K562 (cell line): Measurements from ENCODE around the gene XPNPEP3.

ENCODE experiments used
- CBX1 ChIP-seq: sonication (generic); IDR thresholded peaks from 2 replicates; pipeline ENCODE4 v1.6.1; 2016; ENCODE audit warnings: antibody characterized with exemption, low read depth, mild to moderate bottlenecking
- KDM1A ChIP-seq, 2 experiments: fragments of 450-650 bp; IDR thresholded peaks; 2 replicates each; pipeline ENCODE4 v1.6.1; 2016; ENCODE audit warnings: mild to moderate bottlenecking in 2 of 2
- PCBP2 ChIP-seq: fragments of 200-400 bp; formaldehyde crosslinking; IDR thresholded peaks from 2 replicates; pipeline ENCODE4 v1.6.1; 2018; ENCODE audit warnings: low read length, low read depth, mild to moderate bottlenecking, moderate library complexity; ENCODE audit not compliant: poor library complexity, severe bottlenecking
- TF ChIP-seq, protein P1 (sequence below): fragments of 250-450 bp; sonication (Bioruptor Pico); IDR thresholded peaks from 2 replicates; pipeline ENCODE4 v1.4.0; 2020; ENCODE audit warnings: mild to moderate bottlenecking
- TF ChIP-seq, protein P2 (sequence below), 3 experiments: IDR thresholded peaks in 2 of 3; conservative IDR thresholded peaks in 1 of 3; 2 replicates each; pipeline ENCODE4 v1.5.1; 2011 to 2012; ENCODE audit warnings: low read length in 3 of 3, mild to moderate bottlenecking in 3 of 3, control low read depth in 2 of 3, improper control_type of control experiment in 1 of 3, inconsistent platforms in 1 of 3, low read depth in 1 of 3, mixed read lengths in 1 of 3, moderate library complexity in 1 of 3; ENCODE audit not compliant: insufficient read depth in 2 of 3

DNA sequence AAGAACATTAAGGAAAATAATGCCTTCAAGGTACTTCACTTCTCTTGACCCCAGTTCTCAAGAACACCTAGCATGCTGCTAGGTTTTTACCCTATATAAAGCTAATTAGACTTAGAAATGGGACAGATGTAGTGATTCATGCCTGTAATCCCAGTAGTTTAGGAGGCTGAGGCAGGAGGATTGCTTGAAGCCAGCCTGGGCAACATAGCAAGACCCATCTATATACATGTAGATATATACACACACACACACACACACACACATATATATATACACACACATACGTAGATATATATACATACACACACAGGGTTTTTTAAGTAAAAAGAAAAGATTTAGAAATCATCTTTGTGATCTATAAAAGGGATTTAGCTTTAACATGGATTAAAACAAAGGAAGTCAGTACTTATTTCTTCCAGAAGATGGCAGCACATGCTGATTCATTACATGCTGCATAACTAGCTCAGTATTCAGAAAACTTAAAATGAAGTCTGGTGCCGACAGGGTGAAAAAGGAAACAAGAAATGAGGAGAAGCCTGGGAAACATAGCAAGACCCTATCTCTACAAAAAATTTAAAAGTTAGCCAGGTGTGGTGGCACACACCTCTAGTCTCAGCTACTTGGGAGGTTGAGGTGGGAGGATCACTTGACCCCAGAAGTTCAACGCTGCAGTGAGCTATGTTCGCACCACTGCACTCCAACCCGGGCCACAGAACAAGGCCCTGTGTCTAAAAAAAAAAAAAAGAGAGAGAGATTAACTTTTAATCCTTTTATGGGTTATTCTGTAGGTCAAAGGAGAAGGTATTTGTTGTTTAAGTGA is 65.7 kb downstream of the XPNPEP3 start:
- TF ChIP-seq, protein P1, sequence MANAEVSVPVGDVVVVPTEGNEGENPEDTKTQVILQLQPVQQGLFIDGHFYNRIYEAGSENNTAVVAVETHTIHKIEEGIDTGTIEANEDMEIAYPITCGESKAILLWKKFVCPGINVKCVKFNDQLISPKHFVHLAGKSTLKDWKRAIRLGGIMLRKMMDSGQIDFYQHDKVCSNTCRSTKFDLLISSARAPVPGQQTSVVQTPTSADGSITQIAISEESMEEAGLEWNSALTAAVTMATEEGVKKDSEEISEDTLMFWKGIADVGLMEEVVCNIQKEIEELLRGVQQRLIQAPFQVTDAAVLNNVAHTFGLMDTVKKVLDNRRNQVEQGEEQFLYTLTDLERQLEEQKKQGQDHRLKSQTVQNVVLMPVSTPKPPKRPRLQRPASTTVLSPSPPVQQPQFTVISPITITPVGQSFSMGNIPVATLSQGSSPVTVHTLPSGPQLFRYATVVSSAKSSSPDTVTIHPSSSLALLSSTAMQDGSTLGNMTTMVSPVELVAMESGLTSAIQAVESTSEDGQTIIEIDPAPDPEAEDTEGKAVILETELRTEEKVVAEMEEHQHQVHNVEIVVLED = no peak
- TF ChIP-seq CBX1 = no peak
- TF ChIP-seq KDM1A (IDR thresholded peaks at IDR 0.05) = 0 out of 4 replicates have a peak, but pooled peaks of 1 of the 2 experiments have one; percentile 29
- TF ChIP-seq PCBP2 = no peak
- TF ChIP-seq, protein P2, sequence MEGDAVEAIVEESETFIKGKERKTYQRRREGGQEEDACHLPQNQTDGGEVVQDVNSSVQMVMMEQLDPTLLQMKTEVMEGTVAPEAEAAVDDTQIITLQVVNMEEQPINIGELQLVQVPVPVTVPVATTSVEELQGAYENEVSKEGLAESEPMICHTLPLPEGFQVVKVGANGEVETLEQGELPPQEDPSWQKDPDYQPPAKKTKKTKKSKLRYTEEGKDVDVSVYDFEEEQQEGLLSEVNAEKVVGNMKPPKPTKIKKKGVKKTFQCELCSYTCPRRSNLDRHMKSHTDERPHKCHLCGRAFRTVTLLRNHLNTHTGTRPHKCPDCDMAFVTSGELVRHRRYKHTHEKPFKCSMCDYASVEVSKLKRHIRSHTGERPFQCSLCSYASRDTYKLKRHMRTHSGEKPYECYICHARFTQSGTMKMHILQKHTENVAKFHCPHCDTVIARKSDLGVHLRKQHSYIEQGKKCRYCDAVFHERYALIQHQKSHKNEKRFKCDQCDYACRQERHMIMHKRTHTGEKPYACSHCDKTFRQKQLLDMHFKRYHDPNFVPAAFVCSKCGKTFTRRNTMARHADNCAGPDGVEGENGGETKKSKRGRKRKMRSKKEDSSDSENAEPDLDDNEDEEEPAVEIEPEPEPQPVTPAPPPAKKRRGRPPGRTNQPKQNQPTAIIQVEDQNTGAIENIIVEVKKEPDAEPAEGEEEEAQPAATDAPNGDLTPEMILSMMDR (IDR thresholded peaks at IDR 0.05 in 2 of 3, conservative IDR thresholded peaks at IDR 0.05 in 1 of 3; ENCODE audit: insufficient read depth in 2 of 3, low read depth in 1 of 3, low read length in 3 of 3) = peak; percentile 32 to 64 (median 49); a peak in 5 of 6 replicates
